Fibroblast of skin of back (primary cell): ENCODE results near the gene PNMA6E.

ENCODE experiments used
- DNase-seq: peaks from one replicate; pipeline ENCODE4 v3.0.0-alpha.2; 2013

The PNMA6E gene

GRCh38 chrX:153348421-153348820 lies 52.7 kb downstream of the PNMA6E start:
- no peak for DNase-seq

DNA sequence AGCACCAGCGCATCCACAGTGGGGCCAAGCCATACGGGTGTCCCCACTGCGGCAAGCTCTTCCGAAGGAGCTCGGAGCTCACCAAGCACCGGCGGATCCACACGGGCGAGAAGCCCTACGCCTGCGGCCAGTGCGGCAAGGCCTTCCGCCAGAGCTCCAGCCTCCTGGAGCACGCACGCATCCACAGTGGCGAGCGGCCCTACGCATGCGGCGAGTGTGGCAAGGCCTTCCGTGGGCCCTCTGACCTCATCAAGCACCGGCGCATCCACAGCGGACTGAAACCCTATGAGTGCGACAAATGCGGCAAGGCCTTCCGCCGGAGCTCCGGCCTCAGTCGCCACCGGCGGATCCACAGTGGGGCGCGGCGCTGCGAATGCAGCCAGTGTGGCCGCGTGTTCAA lies 53.6 kb downstream of the PNMA6E start:
- no peak for DNase-seq
